Endothelial cell (in vitro differentiated cells): ENCODE results near the gene ZG16B. TPM values are rescaled to one million over a fixed set of nuclear protein-coding genes. Genes with fewer than 3 reads are reported as not detected.
A peak's percentile ranks its signal among the peaks of the same experiment; 100 is the strongest.

ENCODE experiments used
- DNase-seq: peaks from one replicate; pipeline ENCODE4 v3.0.0; 2021; ENCODE audit warnings: low spot score
- H3K27ac Mint-ChIP-seq: one replicate; pipeline ENCODE4 v1.8.0; 2021; ENCODE audit warnings: mixed read lengths, inconsistent platforms; ENCODE audit not compliant: unreplicated experiment
- H3K27me3 Mint-ChIP-seq: one replicate; pipeline ENCODE4 v1.8.0; 2021; ENCODE audit warnings: mild to moderate bottlenecking, moderate library complexity, mixed read lengths, inconsistent platforms; ENCODE audit not compliant: unreplicated experiment
- H3K36me3 Mint-ChIP-seq: one replicate; pipeline ENCODE4 v1.8.0; 2021; ENCODE audit warnings: mild to moderate bottlenecking, low read depth, mixed read lengths, inconsistent platforms; ENCODE audit not compliant: unreplicated experiment
- H3K4me1 Mint-ChIP-seq: one replicate; pipeline ENCODE4 v1.8.0; 2021; ENCODE audit warnings: mild to moderate bottlenecking, mixed read lengths, inconsistent platforms; ENCODE audit not compliant: unreplicated experiment
- H3K4me3 Mint-ChIP-seq: one replicate; pipeline ENCODE4 v1.8.0; 2021; ENCODE audit warnings: mild to moderate bottlenecking, mixed read lengths, inconsistent platforms; ENCODE audit not compliant: unreplicated experiment
- H3K9me3 Mint-ChIP-seq: one replicate; pipeline ENCODE4 v1.8.0; 2021; ENCODE audit warnings: mixed read lengths, inconsistent platforms; ENCODE audit not compliant: unreplicated experiment
- total RNA-seq: library from RNA; stranded (reverse); fragmentation: NEBNext Ultra II Directional; extraction: Animal tissue kit (Norgen Biotek cat#: 25700); gene quantifications from one replicate; pipeline ENCODE4 v1.2.1, GENCODE V29; 2021; ENCODE audit not compliant: unreplicated experiment
- TF ChIP-seq, protein P1 (sequence below): fragments of 200-600 bp; sonication (generic); IDR thresholded peaks from one replicate; pipeline ENCODE4 v1.5.0; 2021; ENCODE audit warnings: antibody characterized with exemption; ENCODE audit not compliant: unreplicated experiment

ZG16B gene
- total RNA-seq, 1 donor from 2014 or later, result 1.3 TPM

DNA sequence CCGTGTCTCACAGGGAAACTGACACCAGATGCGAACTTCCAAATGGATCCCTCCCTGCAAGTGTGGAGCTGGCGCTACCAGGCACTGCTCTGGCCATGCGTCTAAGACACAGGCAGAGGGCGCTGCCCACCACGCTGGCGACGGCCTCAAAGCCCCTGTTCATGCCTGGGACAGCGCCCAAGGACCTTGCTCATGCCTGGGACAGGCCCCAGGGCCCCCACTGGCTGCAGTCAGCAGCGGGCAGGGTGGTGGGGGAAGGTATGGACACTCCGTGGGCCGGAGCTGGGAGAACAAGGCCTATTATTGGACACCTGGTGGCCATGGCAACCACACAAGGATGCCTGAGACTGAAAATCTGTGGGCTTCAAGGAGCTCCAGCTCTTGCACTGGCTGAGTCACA lies 8.8 kb downstream of the ZG16B start:
- Mint-ChIP-seq H3K27ac (peak overlapping the region; percentile 67), H3K36me3 (peaks cover 10% of the 10 kb centered on the region), H3K4me3 (no peak overlapping the region), H3K9me3 (no peaks in the 10 kb centered on the region), H3K27me3 (peaks cover 13% of the 10 kb centered on the region), H3K4me1 (peaks cover 10% of the 10 kb centered on the region)
- TF ChIP-seq, protein P1, sequence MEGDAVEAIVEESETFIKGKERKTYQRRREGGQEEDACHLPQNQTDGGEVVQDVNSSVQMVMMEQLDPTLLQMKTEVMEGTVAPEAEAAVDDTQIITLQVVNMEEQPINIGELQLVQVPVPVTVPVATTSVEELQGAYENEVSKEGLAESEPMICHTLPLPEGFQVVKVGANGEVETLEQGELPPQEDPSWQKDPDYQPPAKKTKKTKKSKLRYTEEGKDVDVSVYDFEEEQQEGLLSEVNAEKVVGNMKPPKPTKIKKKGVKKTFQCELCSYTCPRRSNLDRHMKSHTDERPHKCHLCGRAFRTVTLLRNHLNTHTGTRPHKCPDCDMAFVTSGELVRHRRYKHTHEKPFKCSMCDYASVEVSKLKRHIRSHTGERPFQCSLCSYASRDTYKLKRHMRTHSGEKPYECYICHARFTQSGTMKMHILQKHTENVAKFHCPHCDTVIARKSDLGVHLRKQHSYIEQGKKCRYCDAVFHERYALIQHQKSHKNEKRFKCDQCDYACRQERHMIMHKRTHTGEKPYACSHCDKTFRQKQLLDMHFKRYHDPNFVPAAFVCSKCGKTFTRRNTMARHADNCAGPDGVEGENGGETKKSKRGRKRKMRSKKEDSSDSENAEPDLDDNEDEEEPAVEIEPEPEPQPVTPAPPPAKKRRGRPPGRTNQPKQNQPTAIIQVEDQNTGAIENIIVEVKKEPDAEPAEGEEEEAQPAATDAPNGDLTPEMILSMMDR, result peak; percentile 65
- peak; percentile 77 for DNase-seq

DNA sequence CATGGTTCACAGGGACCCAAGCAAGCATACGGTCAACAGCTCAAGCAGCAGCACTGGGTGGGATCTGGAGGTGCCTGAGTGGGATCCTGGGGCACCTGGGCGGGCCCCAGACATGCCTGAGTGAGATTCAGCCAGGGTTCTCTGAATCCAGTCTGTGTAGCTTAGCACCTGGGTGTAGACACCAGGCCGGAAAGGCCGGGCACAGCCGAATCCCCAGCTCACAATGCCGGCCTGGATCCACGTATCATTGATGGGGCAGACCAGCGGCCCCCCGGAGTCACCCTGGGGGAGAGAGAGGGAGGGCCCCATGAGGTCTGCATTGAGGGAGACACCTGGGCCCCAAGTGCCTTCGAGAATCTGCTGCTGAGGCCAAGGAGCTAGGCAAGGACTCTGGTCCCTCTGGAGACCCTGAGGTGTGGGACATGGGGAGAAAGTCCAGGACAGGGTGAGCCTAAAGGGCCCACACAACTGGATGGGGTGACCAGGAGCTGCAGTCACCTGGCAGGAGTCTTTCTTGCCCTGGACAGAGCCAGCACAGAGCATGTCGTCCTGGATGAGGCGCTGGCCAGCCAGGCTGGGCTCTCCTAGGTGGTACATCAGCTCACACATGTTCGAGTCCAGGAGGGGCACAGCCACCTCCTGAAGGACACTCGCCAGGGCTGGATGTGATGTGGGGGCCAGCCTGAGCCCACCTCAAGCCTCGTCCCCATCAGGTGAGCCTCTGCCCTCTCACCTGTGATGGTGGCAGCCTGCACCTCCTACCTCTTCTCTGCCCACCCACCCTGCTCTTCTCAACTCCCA lies 9.7 kb downstream of the ZG16B start:
- Mint-ChIP-seq H3K9me3 (no peaks in the 10 kb centered on the region), H3K27ac (no peak overlapping the region)

DNA sequence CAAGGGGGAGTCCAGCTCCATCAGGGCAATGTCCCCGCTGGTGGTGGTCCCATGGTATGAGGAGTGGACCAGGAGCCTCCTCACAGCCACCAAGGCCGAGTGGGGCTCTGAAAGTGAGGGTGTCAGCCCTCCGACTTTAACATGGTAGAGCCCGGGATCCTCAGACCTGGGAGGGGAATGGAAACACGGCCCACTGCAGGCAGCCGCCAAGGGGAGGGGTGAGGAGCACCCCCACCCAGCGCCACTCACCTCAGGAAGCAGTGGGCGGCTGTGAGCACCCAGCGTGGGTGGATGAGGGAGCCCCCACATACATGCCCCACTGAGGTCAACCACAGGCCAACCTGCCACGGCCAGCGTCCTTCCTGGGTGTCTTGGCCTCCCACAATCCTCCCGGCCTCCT lies 10.8 kb downstream of the ZG16B start:
- no peaks in the 10 kb centered on the region for H3K9me3 Mint-ChIP-seq
- TF ChIP-seq, protein P1, result no peak
- no peak overlapping the region for H3K27ac Mint-ChIP-seq
- no peak overlapping the region for H3K4me3 Mint-ChIP-seq
- peaks cover 10% of the 10 kb centered on the region for H3K4me1 Mint-ChIP-seq
- no peak for DNase-seq
- H3K36me3 Mint-ChIP-seq, result peaks cover 10% of the 10 kb centered on the region
- H3K27me3 Mint-ChIP-seq, result peaks cover 10% of the 10 kb centered on the region

More for the DNA sequence above, 9.7 kb downstream of the ZG16B start:
- H3K4me3 Mint-ChIP-seq, result no peak overlapping the region
- TF ChIP-seq, protein P1, result no peak
- peaks cover 10% of the 10 kb centered on the region for H3K36me3 Mint-ChIP-seq
- no peak for DNase-seq
- peaks cover 10% of the 10 kb centered on the region for H3K4me1 Mint-ChIP-seq
- H3K27me3 Mint-ChIP-seq, result peaks cover 11% of the 10 kb centered on the region

DNA sequence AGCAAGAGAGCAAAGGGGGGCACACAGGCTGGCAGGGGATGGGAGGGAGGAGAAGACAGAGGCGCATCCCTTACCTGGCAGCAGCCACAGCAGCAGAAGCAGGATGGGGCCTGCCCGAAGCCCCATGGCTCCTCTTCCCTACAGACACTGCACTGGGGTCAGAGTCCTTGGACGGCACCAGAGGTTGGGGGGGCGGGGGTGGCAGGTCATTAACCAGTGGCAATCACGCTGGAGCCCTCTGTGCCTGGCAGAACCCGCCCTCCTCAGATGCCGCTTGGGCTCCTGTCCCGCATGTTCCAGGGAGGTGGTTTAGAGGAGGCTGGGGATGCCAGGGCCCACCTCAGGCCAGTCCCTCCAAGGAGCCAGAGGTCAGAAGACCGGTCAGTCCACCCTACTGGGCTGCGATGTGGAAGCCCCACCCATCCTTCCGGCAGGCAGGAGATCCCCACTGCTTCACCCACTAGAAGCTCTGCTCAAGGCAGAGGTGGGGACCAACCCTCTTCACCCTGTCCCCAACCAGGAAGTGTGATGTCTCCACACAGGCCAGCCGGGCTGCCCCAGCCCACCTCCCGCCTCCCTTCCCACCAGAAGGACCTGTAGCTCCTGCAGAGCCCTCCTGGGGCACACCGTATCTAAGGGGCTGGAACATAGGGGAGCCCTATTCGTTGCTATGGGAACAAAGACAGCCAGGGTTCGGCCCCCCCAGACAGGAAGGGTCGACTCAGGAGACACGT lies 11.7 kb downstream of the ZG16B start:
- Mint-ChIP-seq H3K36me3 (peaks cover 9% of the 10 kb centered on the region), H3K27ac (no peak overlapping the region), H3K9me3 (no peaks in the 10 kb centered on the region), H3K4me3 (no peak overlapping the region), H3K4me1 (peaks cover 9% of the 10 kb centered on the region), H3K27me3 (peaks cover 10% of the 10 kb centered on the region)
- TF ChIP-seq, protein P1, result no peak
- DNase-seq, result no peak
